ENCODE data around the gene KRT27.
"Not testable (repeated sequence)": the region's sequence is repeated elsewhere in the genome, so short reads cannot be mapped to it uniquely, and the experiment has no call there.

KRT27 gene

DNA sequence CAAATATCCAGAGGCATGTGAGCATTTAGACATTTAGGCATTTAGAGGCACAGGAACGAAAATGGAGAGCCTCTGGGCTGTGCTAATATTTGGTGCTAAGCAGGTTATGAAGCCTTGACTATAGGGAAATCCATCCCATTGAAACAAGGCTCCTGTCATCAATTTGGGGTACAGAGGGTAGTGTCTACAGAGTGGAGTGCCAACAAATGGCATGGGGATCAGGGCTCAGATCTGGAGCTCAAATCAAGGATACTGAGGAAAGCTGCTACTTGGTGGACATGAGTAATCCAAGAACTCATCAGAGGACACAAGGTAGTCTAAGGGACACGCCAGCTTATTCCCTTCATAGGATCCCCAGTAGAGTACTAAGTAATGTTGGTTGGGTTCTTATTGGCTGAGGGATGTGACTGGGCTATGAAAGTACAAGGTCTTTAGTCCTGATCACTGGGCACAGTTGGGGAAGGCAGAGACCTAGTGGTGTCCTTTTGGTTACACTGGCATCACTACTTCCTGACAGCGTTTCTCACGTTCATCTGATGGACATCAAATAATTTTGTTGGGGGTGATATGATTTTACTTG, 34.8 kb upstream of the KRT27 start:
- TF ChIP-seq, protein P1, sequence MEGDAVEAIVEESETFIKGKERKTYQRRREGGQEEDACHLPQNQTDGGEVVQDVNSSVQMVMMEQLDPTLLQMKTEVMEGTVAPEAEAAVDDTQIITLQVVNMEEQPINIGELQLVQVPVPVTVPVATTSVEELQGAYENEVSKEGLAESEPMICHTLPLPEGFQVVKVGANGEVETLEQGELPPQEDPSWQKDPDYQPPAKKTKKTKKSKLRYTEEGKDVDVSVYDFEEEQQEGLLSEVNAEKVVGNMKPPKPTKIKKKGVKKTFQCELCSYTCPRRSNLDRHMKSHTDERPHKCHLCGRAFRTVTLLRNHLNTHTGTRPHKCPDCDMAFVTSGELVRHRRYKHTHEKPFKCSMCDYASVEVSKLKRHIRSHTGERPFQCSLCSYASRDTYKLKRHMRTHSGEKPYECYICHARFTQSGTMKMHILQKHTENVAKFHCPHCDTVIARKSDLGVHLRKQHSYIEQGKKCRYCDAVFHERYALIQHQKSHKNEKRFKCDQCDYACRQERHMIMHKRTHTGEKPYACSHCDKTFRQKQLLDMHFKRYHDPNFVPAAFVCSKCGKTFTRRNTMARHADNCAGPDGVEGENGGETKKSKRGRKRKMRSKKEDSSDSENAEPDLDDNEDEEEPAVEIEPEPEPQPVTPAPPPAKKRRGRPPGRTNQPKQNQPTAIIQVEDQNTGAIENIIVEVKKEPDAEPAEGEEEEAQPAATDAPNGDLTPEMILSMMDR (conservative IDR thresholded peaks at IDR 0.05) = no peak

DNA sequence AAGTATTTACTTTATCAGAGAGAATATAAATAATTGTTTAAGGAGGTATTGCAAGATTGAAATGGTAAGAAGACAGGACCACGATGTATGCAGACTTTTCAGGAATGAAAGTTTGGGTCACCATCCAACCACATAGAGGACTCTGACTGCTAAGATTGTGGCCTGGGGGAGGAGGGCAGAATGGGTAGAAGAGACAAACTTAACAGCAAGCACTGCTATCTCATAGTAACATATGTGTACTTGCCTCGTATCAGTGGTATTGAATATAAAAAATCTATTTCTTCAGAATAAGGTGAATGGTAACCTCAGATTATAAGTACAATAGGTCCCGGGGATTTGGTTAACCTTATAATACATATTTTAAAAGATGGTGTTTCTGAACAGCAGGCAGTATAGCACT, 34.2 kb upstream of the KRT27 start:
- no peak overlapping the region for H3K27ac ChIP-seq
- TF ChIP-seq, protein P1 (conservative IDR thresholded peaks at IDR 0.05) = no peak

More for the DNA sequence above, 34.8 kb upstream of the KRT27 start:
- no peak overlapping the region for H3K27ac ChIP-seq

GRCh38 chr17:40815381-40815780, 33.0 kb upstream of the KRT27 start:
- TF ChIP-seq, protein P1 (conservative IDR thresholded peaks at IDR 0.05) = no peak
- H3K27ac ChIP-seq = no peak overlapping the region

GRCh38 chr17:40814657-40815056, 32.3 kb upstream of the KRT27 start:
- not testable (repeated sequence) for H3K27ac ChIP-seq

DNA sequence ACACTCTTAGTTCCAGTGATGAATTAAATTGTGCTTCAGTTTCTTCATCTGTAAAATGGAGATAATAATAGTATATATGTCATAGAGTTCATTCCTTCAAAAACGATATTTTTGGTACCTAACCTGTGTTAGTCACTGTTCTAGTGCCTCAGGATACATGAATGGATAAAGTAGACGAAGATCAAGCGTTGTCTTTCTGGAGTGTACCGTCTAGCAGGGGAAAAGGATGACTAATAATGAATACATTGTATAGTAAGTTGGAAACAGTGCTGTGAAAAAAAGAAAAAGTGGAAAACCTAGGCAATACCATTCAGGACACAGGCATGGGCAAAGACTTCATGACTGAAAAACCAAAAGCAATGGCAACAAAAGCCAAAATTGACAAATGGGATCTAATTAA, 31.5 kb upstream of the KRT27 start:
- no peak overlapping the region for H3K27ac ChIP-seq
- TF ChIP-seq, protein P1 (conservative IDR thresholded peaks at IDR 0.05) = no peak

- TF ChIP-seq, protein P1 (conservative IDR thresholded peaks at IDR 0.05) = no peak
- H3K27ac ChIP-seq = no peak overlapping the region
Observed at GRCh38 chr17:40812639-40813038, 30.3 kb upstream of the KRT27 start.

DNA sequence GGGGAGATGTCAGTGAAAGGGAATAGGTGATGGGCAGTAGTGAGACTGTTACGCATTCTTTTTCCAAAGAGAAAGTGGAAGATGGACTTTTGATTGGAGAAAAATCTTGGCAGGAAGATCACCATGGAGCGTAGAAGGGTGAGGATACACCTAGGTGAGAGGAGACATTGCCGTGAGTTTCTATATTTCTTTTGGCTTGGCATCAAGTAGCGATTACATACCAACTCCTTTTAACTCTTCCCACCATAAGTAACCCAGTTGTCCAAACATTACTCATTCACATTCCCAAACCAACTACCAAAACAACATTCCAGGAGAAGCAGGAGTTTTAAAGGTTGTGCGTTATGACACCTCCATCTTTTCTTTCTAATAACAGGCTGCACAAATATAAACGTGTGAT, 28.1 kb upstream of the KRT27 start:
- no peak overlapping the region for H3K27ac ChIP-seq
- TF ChIP-seq, protein P1 (conservative IDR thresholded peaks at IDR 0.05) = no peak

DNA sequence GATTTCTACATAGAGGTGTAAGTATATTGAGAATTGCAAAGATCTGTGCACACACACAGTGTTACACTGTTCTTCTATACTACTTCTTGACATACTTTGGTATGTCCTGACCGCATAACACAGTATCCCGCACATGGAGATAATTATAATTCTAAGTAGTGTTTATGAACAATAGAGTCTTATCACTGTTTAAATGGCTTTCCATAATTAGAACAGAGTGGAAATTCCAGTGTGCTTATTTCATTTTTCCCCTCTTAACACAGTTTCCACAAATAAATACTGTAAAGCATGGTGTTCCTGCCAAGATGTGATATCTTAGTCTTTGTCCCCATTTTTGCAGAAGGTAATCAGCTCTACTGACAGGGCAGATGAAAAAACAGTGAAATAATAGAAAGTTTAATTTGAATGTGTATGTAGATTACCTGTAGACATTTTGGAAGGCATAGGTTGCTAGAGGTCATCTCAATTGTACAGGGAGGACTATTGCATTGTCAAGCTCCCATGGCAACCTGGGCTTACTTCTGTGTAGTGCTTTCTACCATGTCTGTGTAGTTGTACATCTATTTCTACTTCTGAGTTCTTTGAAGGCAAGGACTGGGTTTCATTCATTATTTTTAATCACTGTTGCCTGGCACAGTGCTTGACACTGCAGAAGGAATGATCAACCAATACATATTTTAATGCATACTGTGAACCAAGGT, 27.5 kb upstream of the KRT27 start:
- no peak overlapping the region for H3K27ac ChIP-seq
- TF ChIP-seq, protein P1 (conservative IDR thresholded peaks at IDR 0.05) = no peak
